GM19467 (cell line): ENCODE results near the gene IGFL2.
"Not testable (repeated sequence)": the region's sequence is repeated elsewhere in the genome, so short reads cannot be mapped to it uniquely, and the experiment has no call there.

Experiments used
- ATAC-seq: cut with Tn5 transposase; IDR thresholded peaks from one replicate; pipeline ENCODE4 v1.9.1; 2021; ENCODE audit warnings: mild to moderate bottlenecking, moderate library complexity; ENCODE audit not compliant: unreplicated experiment

Gene IGFL2

DNA sequence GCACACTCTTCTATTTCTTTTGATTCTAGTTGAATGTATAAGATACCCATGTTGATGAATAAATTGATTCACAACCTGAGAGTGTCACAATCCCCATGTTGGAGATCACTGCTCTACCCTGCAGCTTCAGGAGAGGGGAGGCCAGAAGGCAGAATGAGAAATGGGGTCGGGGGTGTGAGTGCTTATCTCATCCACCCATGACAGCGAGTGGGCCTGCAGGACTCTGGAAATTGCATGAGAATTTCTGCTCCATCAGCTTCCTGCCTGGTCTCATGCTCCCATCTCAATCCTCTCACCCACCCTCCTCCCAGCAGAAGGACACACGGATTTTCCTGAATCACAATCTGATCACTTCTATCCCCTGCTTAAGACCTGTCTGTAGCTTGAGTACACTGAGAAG is 58.6 kb downstream of the IGFL2 start:
- no peak for ATAC-seq

DNA sequence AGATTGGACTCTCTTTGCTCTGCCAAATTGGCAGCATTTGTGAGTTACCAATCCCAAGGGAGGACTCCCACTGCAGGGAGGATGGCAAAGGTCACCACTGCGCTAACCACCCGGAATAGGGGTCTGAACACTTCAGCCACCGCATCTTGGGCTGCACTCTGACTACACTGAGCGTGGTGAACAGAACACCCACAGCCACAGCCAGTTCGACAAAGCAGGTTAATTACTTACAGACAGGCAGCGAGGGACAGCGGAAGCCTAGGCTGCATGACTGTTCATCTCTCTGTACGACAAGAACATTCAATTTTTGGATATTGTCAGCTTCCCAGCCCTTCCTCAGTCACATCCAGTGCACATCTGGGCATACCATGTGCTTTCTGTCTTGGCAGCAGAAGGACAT is 59.8 kb downstream of the IGFL2 start:
- not testable (repeated sequence) for ATAC-seq

DNA sequence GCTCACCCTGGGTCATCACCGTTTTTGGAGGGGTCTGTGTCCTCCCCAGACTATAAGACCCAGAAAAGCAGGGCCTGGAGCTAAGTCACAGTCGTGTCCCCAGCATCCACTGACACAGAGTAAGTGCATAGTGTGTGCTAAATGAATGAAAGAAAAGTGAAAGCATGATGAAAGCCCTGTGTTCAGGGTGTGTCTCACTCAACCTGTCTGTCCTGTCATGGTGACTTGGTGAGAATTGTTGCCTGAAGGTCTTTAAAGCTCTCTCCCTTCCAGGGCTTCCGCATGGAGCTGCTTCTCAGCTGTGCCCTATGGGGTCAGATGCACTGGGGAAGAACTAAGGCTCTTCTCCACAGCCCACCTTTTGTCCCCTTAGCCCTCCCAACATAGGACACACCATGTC is 61.0 kb downstream of the IGFL2 start:
- ATAC-seq = no peak

DNA sequence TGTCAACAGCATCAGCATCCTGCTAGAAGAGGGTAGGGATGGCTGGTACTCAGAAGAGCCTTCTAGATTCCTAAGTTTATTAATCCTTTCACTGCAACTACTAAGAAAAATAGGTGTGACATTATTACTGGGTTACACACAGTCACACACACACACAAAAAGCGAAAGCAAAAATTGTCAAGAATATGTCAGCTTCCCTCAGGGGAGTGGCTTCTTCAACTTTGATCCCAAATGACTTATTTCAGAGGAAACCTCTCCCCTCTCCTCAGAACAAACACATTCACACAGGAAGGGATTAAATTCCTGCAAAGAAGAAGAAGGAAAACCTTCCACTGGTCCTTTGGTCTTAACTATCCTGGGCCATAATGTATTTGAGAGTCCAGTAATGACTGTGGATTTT is 61.4 kb downstream of the IGFL2 start:
- no peak for ATAC-seq

DNA sequence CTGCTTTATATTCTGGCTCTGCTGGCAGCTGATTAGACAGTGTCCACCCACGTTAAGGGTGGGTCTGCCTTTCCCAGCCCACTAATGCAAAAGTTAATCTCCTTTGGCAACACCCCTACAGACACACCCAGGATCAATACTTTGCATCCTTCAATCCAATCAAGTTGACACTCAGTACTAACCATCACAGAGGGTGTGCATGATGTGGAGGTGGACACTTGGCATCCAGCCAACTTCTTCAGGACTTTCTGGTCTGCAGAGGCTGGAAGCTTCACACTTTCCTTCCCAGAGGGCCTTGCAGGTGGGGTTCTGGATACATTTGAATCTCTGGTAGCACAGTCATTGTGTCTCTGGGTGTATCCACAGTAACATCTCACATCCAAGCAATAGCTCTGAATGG is 62.6 kb downstream of the IGFL2 start:
- ATAC-seq = no peak
